ENCODE measurements around the gene TMEM181.

The TMEM181 gene

GRCh38 chr6:158677906-158678578 is 118.2 kb downstream of the TMEM181 start:
- DNase-seq (ENCODE audit: low spot score): no peak
- POLR2A ChIA-PET (ENCODE audit: low non-redundant PET): no interaction called here
- TF ChIP-seq CTCF (conservative IDR thresholded peaks at IDR 0.05; ENCODE audit: low read depth): no peak
- CTCF ChIA-PET: interaction anchor here (0.6 to 1.2 kb wide), 2 partner anchors 13 to 16 kb away, joined by 3 to 5 read pairs; no protein-coding TSS in a partner anchor
- no peak overlapping the region for H3K27ac ChIP-seq

GRCh38 chr6:158680015-158680414 is 120.1 kb downstream of the TMEM181 start:
- no peak for DNase-seq (ENCODE audit: low spot score)
- H3K27ac ChIP-seq: no peak overlapping the region
- no peak for TF ChIP-seq CTCF (conservative IDR thresholded peaks at IDR 0.05; ENCODE audit: low read depth)
- ChIA-PET POLR2A (ENCODE audit: low non-redundant PET) (no interaction called here), CTCF (no interaction called here)

GRCh38 chr6:158680481-158680880 is 120.6 kb downstream of the TMEM181 start:
- ChIA-PET POLR2A (ENCODE audit: low non-redundant PET) (no interaction called here), CTCF (interaction anchor here (0.5 kb wide), 1 partner anchor 460 kb away, joined by 3 read pairs; no protein-coding TSS in a partner anchor)
- DNase-seq (ENCODE audit: low spot score): no peak
- TF ChIP-seq CTCF (conservative IDR thresholded peaks at IDR 0.05; ENCODE audit: low read depth): no peak
- no peak overlapping the region for H3K27ac ChIP-seq

GRCh38 chr6:158684311-158684710 is 124.4 kb downstream of the TMEM181 start:
- TF ChIP-seq CTCF (conservative IDR thresholded peaks at IDR 0.05; ENCODE audit: low read depth): no peak
- ChIA-PET CTCF (no interaction called here), POLR2A (ENCODE audit: low non-redundant PET) (interaction anchor here (0.7 kb wide), 1 partner anchor 1014 kb away, joined by 5 read pairs; no protein-coding TSS in a partner anchor)
- DNase-seq (ENCODE audit: low spot score): no peak
- H3K27ac ChIP-seq: no peak overlapping the region

GRCh38 chr6:158684745-158685324 is 124.9 kb downstream of the TMEM181 start:
- ChIA-PET CTCF (no interaction called here), POLR2A (ENCODE audit: low non-redundant PET) (interaction anchor here (0.7 kb wide), 1 partner anchor 1015 kb away, joined by 5 read pairs; no protein-coding TSS in a partner anchor)
- H3K27ac ChIP-seq: no peak overlapping the region
- no peak for TF ChIP-seq CTCF (conservative IDR thresholded peaks at IDR 0.05; ENCODE audit: low read depth)
- no peak for DNase-seq (ENCODE audit: low spot score)
